Activated CD4-positive, alpha-beta T cell treated with anti-CD3 and anti-CD28 coated beads for 36 hours (primary cell): ENCODE results near the gene HNMT. TPM values are rescaled to one million over a fixed set of nuclear protein-coding genes. Genes with fewer than 3 reads are reported as not detected.

Experiments used
- ATAC-seq: fragments of 200-7000 bp; cut with Tn5 transposase; one replicate; pipeline ENCODE4 v1.10.0; 2021; ENCODE audit warnings: mild to moderate bottlenecking, moderate library complexity
- CTCF ChIA-PET: fragments of 350-600 bp; sonication (Branson Sonifier 250); formaldehyde crosslinking; loops from one replicate; lab custom pipeline; 2021; ENCODE audit warnings: antibody characterized with exemption; lab: Charles Lee
- POLR2A ChIA-PET: fragments of 350-600 bp; sonication (Branson Sonifier 250); formaldehyde crosslinking; loops from one replicate; lab custom pipeline; 2021; ENCODE audit warnings: antibody characterized with exemption, inconsistent platforms; lab: Charles Lee
- DNase-seq: peaks from one replicate; pipeline ENCODE4 v3.0.0-alpha.2; 2020
- H3K27ac Mint-ChIP-seq: one replicate; pipeline ENCODE4 v1.8.0; 2021; ENCODE audit warnings: mixed read lengths
- H3K27me3 Mint-ChIP-seq: one replicate; pipeline ENCODE4 v1.8.0; 2021; ENCODE audit warnings: mixed read lengths
- H3K36me3 Mint-ChIP-seq: one replicate; pipeline ENCODE4 v1.8.0; 2021; ENCODE audit warnings: low read depth, mixed read lengths
- H3K4me1 Mint-ChIP-seq: one replicate; pipeline ENCODE4 v1.8.0; 2021; ENCODE audit warnings: mixed read lengths
- H3K4me3 Mint-ChIP-seq: one replicate; pipeline ENCODE4 v1.8.0; 2021; ENCODE audit warnings: mild to moderate bottlenecking, moderate library complexity, mixed read lengths
- H3K9me3 Mint-ChIP-seq: one replicate; pipeline ENCODE4 v1.8.0; 2021; ENCODE audit warnings: low read depth, mixed read lengths
- intact Hi-C, 2 experiments: fragments of 100-400 bp; cut with DNase I in 1 of 2; cut with micrococcal nuclease in 1 of 2; formaldehyde crosslinking; loops; one replicate each; pipeline versions ENCODE4 v1.14.2 to v1.15.1; 2022 to 2024; cut with DNase I, micrococcal nuclease
- total RNA-seq, 2 experiments: library from RNA; stranded (reverse); gene quantifications; one replicate each; pipeline ENCODE4 v1.2.3, GENCODE V29; 2021

The HNMT gene
- total RNA-seq, 2 experiments from 2014 or later: not detected

- H3K27ac Mint-ChIP-seq: no peak overlapping the region
- no peaks in the 10 kb centered on the region for H3K9me3 Mint-ChIP-seq
- H3K4me1 Mint-ChIP-seq: no peaks in the 10 kb centered on the region
- H3K4me3 Mint-ChIP-seq: no peak overlapping the region
- H3K27me3 Mint-ChIP-seq: no peaks in the 10 kb centered on the region
- CTCF ChIA-PET: interaction anchor here (0.6 to 1.3 kb wide), 3 partner anchors 7 to 12 kb away, joined by 3 to 4 read pairs (median 3); no protein-coding TSS in a partner anchor
- POLR2A ChIA-PET: no interaction called here
- intact Hi-C loops: no loop called here
- no peak for ATAC-seq
- DNase-seq: no peak
- H3K36me3 Mint-ChIP-seq: no peaks in the 10 kb centered on the region
Measured at GRCh38 chr2:138063181-138063580, 98.9 kb downstream of the HNMT start.
